ENCODE data around the gene ARHGEF6.

Gene ARHGEF6

DNA sequence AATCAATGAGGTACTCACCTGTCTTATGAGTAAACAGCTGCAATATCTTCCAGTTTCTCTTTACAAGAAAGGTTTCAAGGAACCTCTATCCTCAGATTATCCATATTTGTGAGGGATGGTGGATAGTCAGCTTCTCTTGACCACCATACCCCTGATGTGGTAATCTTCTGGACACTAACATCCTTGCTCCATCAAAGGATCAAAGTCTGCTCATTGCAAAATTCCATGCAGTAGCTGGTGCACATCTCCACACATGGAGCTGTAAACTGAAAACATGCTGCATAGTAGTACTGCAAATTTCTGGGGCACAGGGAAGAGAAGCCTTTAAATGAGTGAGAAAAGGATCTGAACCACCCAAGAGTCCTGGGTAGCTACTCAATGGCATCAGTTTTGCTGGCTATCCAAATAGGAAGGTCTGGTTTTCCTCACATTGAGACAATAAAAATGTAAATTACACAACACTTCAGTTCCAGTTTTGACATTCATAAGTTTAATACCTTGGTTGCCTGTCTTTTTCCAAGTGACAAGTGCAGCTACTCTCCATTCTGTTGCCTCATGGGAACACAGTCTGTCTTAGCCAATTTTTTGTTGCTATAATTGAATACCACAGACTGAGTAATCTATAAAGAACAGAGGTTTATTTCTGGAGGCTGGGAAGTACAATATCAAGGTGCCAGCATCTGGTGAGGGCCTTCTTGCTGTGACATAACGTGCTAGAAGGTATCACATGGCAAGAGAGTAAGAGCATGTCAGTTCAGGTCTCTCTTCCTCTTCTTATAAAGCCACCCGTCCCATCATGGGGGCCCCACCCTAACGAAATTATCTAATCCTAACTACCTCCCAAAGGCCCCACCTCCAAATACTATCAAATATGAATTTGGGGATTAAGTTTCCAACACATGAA, 34.4 kb upstream of the ARHGEF6 start:
- no peak overlapping the region for H3K4me2 ChIP-seq (ENCODE audit: low read length)
- H3K9me3 ChIP-seq (ENCODE audit: control insufficient read depth, insufficient read depth, low read length), result no peaks in the 10 kb centered on the region
- no peaks in the 10 kb centered on the region for H4K20me1 ChIP-seq (ENCODE audit: control insufficient read depth, insufficient read depth, low read depth, low read length)
- no peaks in the 10 kb centered on the region for H3K79me2 ChIP-seq (ENCODE audit: control insufficient read depth, low read length)
- no peaks in the 10 kb centered on the region for H3K9me2 ChIP-seq (replicated peaks; ENCODE audit: control insufficient read depth, low read length)
- H3K4me3 ChIP-seq (ENCODE audit: low read length), result no peak overlapping the region
- no peaks in the 10 kb centered on the region for H3K4me1 ChIP-seq (ENCODE audit: control insufficient read depth, low read length)
- TF ChIP-seq, protein P1, sequence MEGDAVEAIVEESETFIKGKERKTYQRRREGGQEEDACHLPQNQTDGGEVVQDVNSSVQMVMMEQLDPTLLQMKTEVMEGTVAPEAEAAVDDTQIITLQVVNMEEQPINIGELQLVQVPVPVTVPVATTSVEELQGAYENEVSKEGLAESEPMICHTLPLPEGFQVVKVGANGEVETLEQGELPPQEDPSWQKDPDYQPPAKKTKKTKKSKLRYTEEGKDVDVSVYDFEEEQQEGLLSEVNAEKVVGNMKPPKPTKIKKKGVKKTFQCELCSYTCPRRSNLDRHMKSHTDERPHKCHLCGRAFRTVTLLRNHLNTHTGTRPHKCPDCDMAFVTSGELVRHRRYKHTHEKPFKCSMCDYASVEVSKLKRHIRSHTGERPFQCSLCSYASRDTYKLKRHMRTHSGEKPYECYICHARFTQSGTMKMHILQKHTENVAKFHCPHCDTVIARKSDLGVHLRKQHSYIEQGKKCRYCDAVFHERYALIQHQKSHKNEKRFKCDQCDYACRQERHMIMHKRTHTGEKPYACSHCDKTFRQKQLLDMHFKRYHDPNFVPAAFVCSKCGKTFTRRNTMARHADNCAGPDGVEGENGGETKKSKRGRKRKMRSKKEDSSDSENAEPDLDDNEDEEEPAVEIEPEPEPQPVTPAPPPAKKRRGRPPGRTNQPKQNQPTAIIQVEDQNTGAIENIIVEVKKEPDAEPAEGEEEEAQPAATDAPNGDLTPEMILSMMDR (IDR thresholded peaks at IDR 0.05; ENCODE audit: low read depth, low read length, poor library complexity, severe bottlenecking), result no peak
- TF ChIP-seq EZH2phosphoT487 (IDR thresholded peaks at IDR 0.05; ENCODE audit: borderline replicate concordance, low read length), result no peak
- H3F3A ChIP-seq (ENCODE audit: control insufficient read depth, insufficient read depth), result no peaks in the 10 kb centered on the region
- no peaks in the 10 kb centered on the region for H3K27me3 ChIP-seq (ENCODE audit: control insufficient read depth, low read length)
- no peak overlapping the region for H3K27ac ChIP-seq (ENCODE audit: low read depth, low read length)
- no peaks in the 10 kb centered on the region for H3K36me3 ChIP-seq (ENCODE audit: control insufficient read depth, low read length)

DNA sequence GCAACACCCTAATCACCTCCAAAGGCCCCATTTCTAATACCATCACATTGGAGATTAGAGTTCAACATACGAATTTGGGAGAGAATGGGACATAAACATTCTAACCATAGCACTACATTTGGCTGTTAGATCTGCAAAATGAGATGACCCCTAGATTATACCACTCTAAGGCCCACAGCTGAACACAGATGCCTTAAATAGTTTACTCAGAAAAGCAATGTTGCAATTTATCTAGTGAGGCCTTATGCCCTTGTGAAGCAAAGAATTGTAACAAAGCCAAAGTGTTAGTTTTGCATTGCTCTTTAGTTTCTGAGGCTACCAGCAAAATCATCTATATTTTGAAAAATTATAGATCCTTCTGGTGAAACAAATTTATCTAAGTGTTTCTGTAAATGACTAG, 31.6 kb upstream of the ARHGEF6 start:
- H3K36me3 ChIP-seq (ENCODE audit: control insufficient read depth, low read length), result no peaks in the 10 kb centered on the region
- no peaks in the 10 kb centered on the region for H3F3A ChIP-seq (ENCODE audit: control insufficient read depth, insufficient read depth)
- no peaks in the 10 kb centered on the region for H3K79me2 ChIP-seq (ENCODE audit: control insufficient read depth, low read length)
- H3K9me2 ChIP-seq (replicated peaks; ENCODE audit: control insufficient read depth, low read length), result no peaks in the 10 kb centered on the region
- H3K9me3 ChIP-seq (ENCODE audit: control insufficient read depth, insufficient read depth, low read length), result no peaks in the 10 kb centered on the region
- H3K4me3 ChIP-seq (ENCODE audit: low read length), result no peak overlapping the region
- H4K20me1 ChIP-seq (ENCODE audit: control insufficient read depth, insufficient read depth, low read depth, low read length), result no peaks in the 10 kb centered on the region
- no peak overlapping the region for H3K27ac ChIP-seq (ENCODE audit: low read depth, low read length)
- H3K4me2 ChIP-seq (ENCODE audit: low read length), result no peak overlapping the region
- TF ChIP-seq, protein P1 (IDR thresholded peaks at IDR 0.05; ENCODE audit: low read depth, low read length, poor library complexity, severe bottlenecking), result no peak
- no peak for TF ChIP-seq EZH2phosphoT487 (IDR thresholded peaks at IDR 0.05; ENCODE audit: borderline replicate concordance, low read length)
- no peaks in the 10 kb centered on the region for H3K27me3 ChIP-seq (ENCODE audit: control insufficient read depth, low read length)
- no peaks in the 10 kb centered on the region for H3K4me1 ChIP-seq (ENCODE audit: control insufficient read depth, low read length)

DNA sequence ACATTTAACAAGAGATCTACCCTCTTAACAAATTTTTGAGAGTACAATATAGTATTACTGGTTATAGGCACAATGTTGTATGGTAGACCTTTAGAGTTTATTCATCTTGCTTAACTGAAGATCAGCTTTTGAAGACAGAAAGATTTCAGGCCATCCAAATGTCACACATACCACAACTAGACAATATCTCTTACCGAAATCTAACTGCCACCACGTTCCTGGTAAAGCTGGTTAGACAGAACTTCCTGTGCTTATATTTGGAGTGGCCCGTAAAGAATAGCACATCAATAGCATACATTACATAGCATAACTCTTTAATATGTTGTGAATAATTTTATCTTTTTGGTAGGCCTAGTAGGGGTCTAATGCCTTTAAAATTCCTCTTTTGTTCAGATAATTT, 29.8 kb upstream of the ARHGEF6 start:
- no peaks in the 10 kb centered on the region for H3K79me2 ChIP-seq (ENCODE audit: control insufficient read depth, low read length)
- no peaks in the 10 kb centered on the region for H3K9me3 ChIP-seq (ENCODE audit: control insufficient read depth, insufficient read depth, low read length)
- no peak overlapping the region for H3K4me2 ChIP-seq (ENCODE audit: low read length)
- H3K36me3 ChIP-seq (ENCODE audit: control insufficient read depth, low read length), result no peaks in the 10 kb centered on the region
- H4K20me1 ChIP-seq (ENCODE audit: control insufficient read depth, insufficient read depth, low read depth, low read length), result no peaks in the 10 kb centered on the region
- H3K4me1 ChIP-seq (ENCODE audit: control insufficient read depth, low read length), result no peaks in the 10 kb centered on the region
- no peaks in the 10 kb centered on the region for H3K9me2 ChIP-seq (replicated peaks; ENCODE audit: control insufficient read depth, low read length)
- H3F3A ChIP-seq (ENCODE audit: control insufficient read depth, insufficient read depth), result no peaks in the 10 kb centered on the region
- no peak overlapping the region for H3K4me3 ChIP-seq (ENCODE audit: low read length)
- H3K27ac ChIP-seq (ENCODE audit: low read depth, low read length), result no peak overlapping the region
- TF ChIP-seq EZH2phosphoT487 (IDR thresholded peaks at IDR 0.05; ENCODE audit: borderline replicate concordance, low read length), result no peak
- TF ChIP-seq, protein P1 (IDR thresholded peaks at IDR 0.05; ENCODE audit: low read depth, low read length, poor library complexity, severe bottlenecking), result no peak
- H3K27me3 ChIP-seq (ENCODE audit: control insufficient read depth, low read length), result no peaks in the 10 kb centered on the region
